OCI-LY3 (cell line): ENCODE data around the gene HMCN1.

Experiments
- H2AFZ ChIP-seq: fragments of 200-600, 300-600 bp; shearing (Covaris generic); 2 replicates; pipeline ENCODE4 v1.6.0; 2014; ENCODE audit warnings: antibody characterized with exemption, low read depth, low read length
- H3K27ac ChIP-seq: fragments of 200-600, 300-600 bp; sonication (generic); 2 replicates; pipeline ENCODE4 v1.5.1; 2014; ENCODE audit warnings: mild to moderate bottlenecking, low read length, moderate library complexity, mixed read lengths
- H3K27me3 ChIP-seq: fragments of 200-600, 300-600 bp; sonication (generic); 2 replicates; pipeline ENCODE4 v1.6.1; 2014; ENCODE audit warnings: low read depth, low read length, mixed read lengths
- H3K36me3 ChIP-seq: fragments of 200-600, 300-600 bp; sonication (generic); replicated peaks from 2 replicates; pipeline ENCODE3; 2014; ENCODE audit warnings: low read depth, low read length, mixed read lengths
- H3K4me1 ChIP-seq: fragments of 300-600, 200-600 bp; sonication (generic); 2 replicates; pipeline ENCODE4 v1.6.1; 2014; ENCODE audit warnings: low read length, mixed read lengths
- H3K4me2 ChIP-seq: fragments of 200-600, 300-600 bp; sonication (generic); 2 replicates; pipeline ENCODE4 v1.6.1; 2014; ENCODE audit warnings: low read length, mixed read lengths
- H3K4me3 ChIP-seq: fragments of 300-600, 200-600 bp; sonication (generic); 2 replicates; pipeline ENCODE4 v1.5.1; 2014; ENCODE audit warnings: antibody characterized with exemption, mild to moderate bottlenecking, low read length, moderate library complexity
- H3K79me2 ChIP-seq: fragments of 300-600, 200-600 bp; shearing (Covaris generic); 2 replicates; pipeline ENCODE4 v1.6.1; 2014; ENCODE audit warnings: mild to moderate bottlenecking, low read length, mixed read lengths
- H3K9ac ChIP-seq: fragments of 300-600, 200-600 bp; shearing (Covaris generic); 2 replicates; pipeline ENCODE4 v1.6.0; 2014; ENCODE audit warnings: mild to moderate bottlenecking, low read length, moderate library complexity
- H3K9me3 ChIP-seq: fragments of 200-600, 300-600 bp; shearing (Covaris generic); 2 replicates; pipeline ENCODE4 v1.6.1; 2014; ENCODE audit warnings: low read length, mixed read lengths; ENCODE audit not compliant: insufficient read depth
- H4K20me1 ChIP-seq: fragments of 200-600, 300-600 bp; sonication (generic); 2 replicates; pipeline ENCODE4 v1.6.1; 2016; ENCODE audit warnings: low read length, mixed read lengths; ENCODE audit not compliant: insufficient read depth
- CTCF ChIP-seq: fragments of 200-600, 300-600 bp; sonication (generic); IDR thresholded peaks from 2 replicates; pipeline ENCODE4 v1.5.1; 2014; ENCODE audit warnings: antibody characterized with exemption, low read length, low read depth
- EZH2phosphoT487 ChIP-seq: fragments of 200-600 bp; shearing (Covaris generic); IDR thresholded peaks from 2 replicates; pipeline ENCODE4 v1.6.1; 2018; ENCODE audit warnings: antibody characterized with exemption, mixed run types, low read depth

The HMCN1 gene

DNA sequence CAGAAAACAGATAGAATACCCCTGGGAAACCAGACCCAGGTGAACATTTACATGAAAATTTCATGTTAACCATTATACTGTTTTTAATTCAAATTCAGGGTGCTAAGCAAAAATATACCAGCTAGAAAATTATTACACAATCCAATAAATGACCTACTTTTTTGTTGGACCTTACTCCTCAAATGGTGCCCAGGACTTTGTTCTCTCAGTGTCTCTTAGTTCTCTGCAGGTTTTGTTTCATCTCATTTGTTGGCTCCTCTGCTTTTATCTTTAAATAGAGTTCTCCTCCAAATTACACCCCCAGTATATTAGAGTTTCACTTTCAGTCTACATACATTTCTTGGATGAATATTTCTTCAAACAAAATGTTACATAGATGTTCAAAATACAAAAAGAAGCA lies 326.0 kb downstream of the HMCN1 start:
- Histone ChIP-seq H3K9me3 (no peaks in the 10 kb centered on the region), H3K4me2 (no peak overlapping the region), H3K4me1 (peaks cover 7% of the 10 kb centered on the region), H3K27ac (no peak overlapping the region), H3K9ac (no peak overlapping the region), H3K4me3 (no peak overlapping the region), H3K36me3 (no peaks in the 10 kb centered on the region), H4K20me1 (no peaks in the 10 kb centered on the region), H3K27me3 (peaks cover 36% of the 10 kb centered on the region), H2AFZ (no peak overlapping the region), H3K79me2 (no peaks in the 10 kb centered on the region)
- TF ChIP-seq CTCF, result no peak
- TF ChIP-seq EZH2phosphoT487, result no peak

DNA sequence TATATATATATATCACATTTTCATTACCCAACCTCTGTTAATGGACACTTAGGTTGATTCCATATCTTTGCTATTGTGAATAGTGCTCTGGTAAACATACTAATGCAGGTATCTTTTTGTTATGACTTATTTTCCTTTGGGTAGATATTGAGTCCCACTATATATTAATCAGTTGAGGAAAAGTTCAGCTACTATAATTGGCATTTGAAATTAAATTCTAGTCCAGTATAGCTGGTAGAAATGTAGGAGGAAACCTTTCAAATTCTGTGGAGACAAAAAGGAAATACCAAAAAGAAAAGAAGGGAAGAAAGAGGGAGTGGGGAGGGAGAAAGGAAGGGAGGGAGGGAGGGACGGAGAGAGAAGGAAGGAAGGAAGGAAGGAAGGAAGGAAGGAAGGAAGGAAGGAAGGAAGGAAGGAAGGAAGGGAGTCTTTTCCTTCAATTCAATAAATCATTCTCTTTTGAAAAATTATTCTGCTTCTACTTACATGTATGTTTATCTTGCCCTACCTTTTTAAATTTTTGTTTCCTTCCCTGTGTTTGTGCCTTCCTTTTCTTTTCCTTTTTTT lies 329.0 kb downstream of the HMCN1 start:
- no peak for TF ChIP-seq EZH2phosphoT487
- no peak for TF ChIP-seq CTCF
- no peak overlapping the region for H3K4me3 ChIP-seq
- H3K79me2 ChIP-seq, result no peaks in the 10 kb centered on the region
- H2AFZ ChIP-seq, result no peak overlapping the region
- H3K36me3 ChIP-seq, result no peaks in the 10 kb centered on the region
- H3K4me2 ChIP-seq, result no peak overlapping the region
- no peak overlapping the region for H3K9ac ChIP-seq
- H3K27ac ChIP-seq, result no peak overlapping the region
- no peaks in the 10 kb centered on the region for H4K20me1 ChIP-seq
- H3K9me3 ChIP-seq, result no peaks in the 10 kb centered on the region
- H3K27me3 ChIP-seq, result peaks cover 62% of the 10 kb centered on the region
- peaks cover 7% of the 10 kb centered on the region for H3K4me1 ChIP-seq

- H3K4me1 ChIP-seq, result no peaks in the 10 kb centered on the region
- no peak overlapping the region for H3K27ac ChIP-seq
- H2AFZ ChIP-seq, result no peak overlapping the region
- no peak overlapping the region for H3K4me2 ChIP-seq
- H3K36me3 ChIP-seq, result no peaks in the 10 kb centered on the region
- no peaks in the 10 kb centered on the region for H3K9me3 ChIP-seq
- H3K4me3 ChIP-seq, result no peak overlapping the region
- no peaks in the 10 kb centered on the region for H3K79me2 ChIP-seq
- H4K20me1 ChIP-seq, result no peaks in the 10 kb centered on the region
- no peak overlapping the region for H3K9ac ChIP-seq
- peaks cover 70% of the 10 kb centered on the region for H3K27me3 ChIP-seq
- no peak for TF ChIP-seq EZH2phosphoT487
- no peak for TF ChIP-seq CTCF
Measured at GRCh38 chr1:186066411-186066810, 332.2 kb downstream of the HMCN1 start.

DNA sequence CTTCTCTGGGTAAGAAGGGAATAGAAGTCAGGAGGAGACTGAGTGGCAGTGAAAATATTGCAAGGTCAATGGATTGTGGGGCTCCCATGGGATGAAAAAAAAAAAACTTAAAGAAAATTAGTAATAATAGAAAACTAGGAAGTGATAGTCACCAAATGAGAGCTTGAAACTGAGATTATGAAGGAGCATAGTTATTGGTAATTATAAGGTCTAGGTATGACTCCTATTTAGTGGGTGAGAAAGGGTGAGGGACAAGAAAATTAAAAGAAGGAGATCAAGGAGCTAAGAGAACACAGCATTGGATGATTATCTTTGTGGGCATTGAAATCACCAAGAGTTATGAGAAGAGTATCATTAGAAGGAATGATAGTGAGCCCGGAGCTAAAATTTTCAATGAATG lies 339.5 kb downstream of the HMCN1 start:
- Histone ChIP-seq H3K4me1 (peaks cover 26% of the 10 kb centered on the region), H2AFZ (no peak overlapping the region), H3K79me2 (no peaks in the 10 kb centered on the region), H4K20me1 (peaks cover 25% of the 10 kb centered on the region; the same call in 1 of the 2 replicates), H3K9me3 (no peaks in the 10 kb centered on the region), H3K36me3 (no peaks in the 10 kb centered on the region), H3K27ac (no peak overlapping the region), H3K4me3 (no peak overlapping the region), H3K4me2 (peak overlapping the region; percentile 47), H3K27me3 (peaks cover 87% of the 10 kb centered on the region), H3K9ac (no peak overlapping the region)
- TF ChIP-seq EZH2phosphoT487, result peak; percentile 88; the same call in 1 of the 2 replicates
- no peak for TF ChIP-seq CTCF
